Nephron (organoid): ENCODE data around the gene PLCB1.

Experiments used
- H3K27ac Mint-ChIP-seq, 3 experiments: 2 replicates each; pipeline ENCODE4 v1.8.0; 2020; ENCODE audit warnings: mixed read lengths in 3 of 3, mild to moderate bottlenecking in 2 of 3, moderate library complexity in 1 of 3
- H3K27me3 Mint-ChIP-seq: 2 replicates; pipeline ENCODE4 v1.8.0; 2021; ENCODE audit warnings: low read depth, mild to moderate bottlenecking, moderate library complexity, mixed read lengths
- H3K36me3 Mint-ChIP-seq: 2 replicates; pipeline ENCODE4 v1.8.0; 2020; ENCODE audit warnings: low read depth, mixed read lengths
- H3K4me1 Mint-ChIP-seq: 2 replicates; pipeline ENCODE4 v1.8.0; 2020; ENCODE audit warnings: mixed read lengths
- H3K4me3 Mint-ChIP-seq, 3 experiments: 2 replicates each; pipeline ENCODE4 v1.8.0; 2020; ENCODE audit warnings: mild to moderate bottlenecking in 3 of 3, mixed read lengths in 3 of 3, moderate library complexity in 2 of 3
- H3K9me3 Mint-ChIP-seq: 2 replicates; pipeline ENCODE4 v1.8.0; 2020; ENCODE audit warnings: mixed read lengths
- TF ChIP-seq, protein P1 (sequence below), 3 experiments: fragments of 200-600 bp; sonication (generic); IDR thresholded peaks; one replicate each; pipeline ENCODE4 v1.5.0; 2021; ENCODE audit warnings: antibody characterized with exemption in 3 of 3; ENCODE audit not compliant: unreplicated experiment in 3 of 3

The PLCB1 gene

DNA sequence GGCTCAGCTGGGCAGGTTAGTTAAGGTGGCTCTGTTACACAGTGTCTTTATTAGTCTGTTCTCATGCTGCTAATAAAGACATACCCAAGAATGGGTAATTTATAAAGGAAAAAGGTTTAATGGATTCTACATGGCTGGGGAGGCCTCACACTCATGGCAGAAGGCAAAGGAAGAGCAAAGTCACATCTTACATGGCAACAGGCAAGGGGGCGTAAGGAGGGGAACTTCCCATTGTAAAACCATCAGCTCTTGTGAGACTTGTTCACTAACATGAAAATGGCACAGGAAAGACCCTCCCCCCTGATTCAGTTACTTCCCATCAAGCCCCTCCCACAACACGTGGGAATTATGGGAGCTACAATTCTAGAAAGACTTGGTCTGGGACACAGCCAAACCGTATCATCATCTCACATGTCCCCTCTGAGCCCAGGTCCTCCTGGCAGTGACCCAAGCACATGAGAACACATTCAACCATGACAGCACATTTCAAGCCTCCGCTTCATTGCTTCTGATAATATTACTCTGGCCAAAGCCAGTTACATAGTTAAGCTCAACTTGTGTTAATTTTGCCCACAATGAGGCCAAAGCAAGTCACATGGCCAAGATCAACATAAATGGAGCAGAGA is 383.9 kb downstream of the PLCB1 start:
- no peaks in the 10 kb centered on the region for H3K4me1 Mint-ChIP-seq
- TF ChIP-seq, protein P1, sequence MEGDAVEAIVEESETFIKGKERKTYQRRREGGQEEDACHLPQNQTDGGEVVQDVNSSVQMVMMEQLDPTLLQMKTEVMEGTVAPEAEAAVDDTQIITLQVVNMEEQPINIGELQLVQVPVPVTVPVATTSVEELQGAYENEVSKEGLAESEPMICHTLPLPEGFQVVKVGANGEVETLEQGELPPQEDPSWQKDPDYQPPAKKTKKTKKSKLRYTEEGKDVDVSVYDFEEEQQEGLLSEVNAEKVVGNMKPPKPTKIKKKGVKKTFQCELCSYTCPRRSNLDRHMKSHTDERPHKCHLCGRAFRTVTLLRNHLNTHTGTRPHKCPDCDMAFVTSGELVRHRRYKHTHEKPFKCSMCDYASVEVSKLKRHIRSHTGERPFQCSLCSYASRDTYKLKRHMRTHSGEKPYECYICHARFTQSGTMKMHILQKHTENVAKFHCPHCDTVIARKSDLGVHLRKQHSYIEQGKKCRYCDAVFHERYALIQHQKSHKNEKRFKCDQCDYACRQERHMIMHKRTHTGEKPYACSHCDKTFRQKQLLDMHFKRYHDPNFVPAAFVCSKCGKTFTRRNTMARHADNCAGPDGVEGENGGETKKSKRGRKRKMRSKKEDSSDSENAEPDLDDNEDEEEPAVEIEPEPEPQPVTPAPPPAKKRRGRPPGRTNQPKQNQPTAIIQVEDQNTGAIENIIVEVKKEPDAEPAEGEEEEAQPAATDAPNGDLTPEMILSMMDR (IDR thresholded peaks at IDR 0.05; ENCODE audit: unreplicated experiment in 3 of 3): no peak
- H3K27ac Mint-ChIP-seq: no peak overlapping the region
- no peaks in the 10 kb centered on the region for H3K27me3 Mint-ChIP-seq
- no peaks in the 10 kb centered on the region for H3K9me3 Mint-ChIP-seq
- peaks cover 4% of the 10 kb centered on the region for H3K36me3 Mint-ChIP-seq
- H3K4me3 Mint-ChIP-seq: no peak overlapping the region

DNA sequence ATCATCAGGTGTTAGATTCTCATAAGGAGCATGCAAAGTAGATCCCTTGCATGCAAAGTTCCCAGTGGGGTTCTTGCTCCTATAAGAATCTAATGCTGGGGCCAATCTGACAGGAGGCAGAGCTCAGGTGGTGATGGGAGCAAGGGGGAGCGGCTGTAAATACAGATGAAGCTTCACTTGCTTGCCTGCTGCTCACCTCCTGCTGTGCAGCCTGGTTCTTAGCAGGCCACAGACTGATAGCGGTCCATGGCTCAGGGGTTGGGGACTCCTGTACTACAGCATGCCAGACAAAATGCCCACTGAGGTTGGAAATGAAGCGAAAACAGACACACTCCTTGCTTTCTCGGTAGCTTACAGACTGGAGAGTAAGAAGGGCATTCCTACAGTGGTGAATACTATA is 386.8 kb downstream of the PLCB1 start:
- no peak overlapping the region for H3K27ac Mint-ChIP-seq

GRCh38 chr20:8519887-8520286 is 387.8 kb downstream of the PLCB1 start:
- Mint-ChIP-seq H3K4me1 (peaks cover 11% of the 10 kb centered on the region), H3K4me3 (no peak overlapping the region), H3K27me3 (no peaks in the 10 kb centered on the region), H3K36me3 (peaks cover 4% of the 10 kb centered on the region), H3K27ac (no peak overlapping the region), H3K9me3 (no peaks in the 10 kb centered on the region)
- TF ChIP-seq, protein P1 (IDR thresholded peaks at IDR 0.05; ENCODE audit: unreplicated experiment in 3 of 3): no peak

More for the DNA sequence above, 386.8 kb downstream of the PLCB1 start:
- Mint-ChIP-seq H3K4me1 (peaks cover 5% of the 10 kb centered on the region), H3K9me3 (no peaks in the 10 kb centered on the region), H3K27me3 (no peaks in the 10 kb centered on the region), H3K4me3 (no peak overlapping the region), H3K36me3 (peaks cover 4% of the 10 kb centered on the region)
- TF ChIP-seq, protein P1 (IDR thresholded peaks at IDR 0.05; ENCODE audit: unreplicated experiment in 3 of 3): no peak

DNA sequence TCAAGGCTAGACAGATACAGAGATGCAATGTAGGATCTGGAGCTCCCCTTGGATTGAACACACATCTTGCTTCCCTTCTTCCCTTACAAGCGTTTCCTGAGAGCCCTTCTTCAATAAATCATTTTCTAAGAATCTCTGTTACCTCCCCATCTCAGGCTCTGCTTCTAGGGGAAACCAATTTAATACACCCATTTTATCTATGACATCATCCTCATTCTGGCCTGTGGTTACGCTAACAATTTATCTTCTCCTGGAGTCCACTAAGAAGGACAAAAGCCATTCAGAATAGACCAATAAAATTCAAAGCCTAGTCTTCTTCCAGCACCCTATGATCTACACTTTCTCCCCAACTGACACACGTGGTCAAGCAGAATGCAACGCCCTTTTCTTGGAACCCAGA is 390.1 kb downstream of the PLCB1 start:
- Mint-ChIP-seq H3K4me1 (peaks cover 11% of the 10 kb centered on the region), H3K27ac (no peak overlapping the region), H3K27me3 (no peaks in the 10 kb centered on the region), H3K9me3 (no peaks in the 10 kb centered on the region), H3K36me3 (no peaks in the 10 kb centered on the region), H3K4me3 (no peak overlapping the region)
- TF ChIP-seq, protein P1 (IDR thresholded peaks at IDR 0.05; ENCODE audit: unreplicated experiment in 3 of 3): no peak

DNA sequence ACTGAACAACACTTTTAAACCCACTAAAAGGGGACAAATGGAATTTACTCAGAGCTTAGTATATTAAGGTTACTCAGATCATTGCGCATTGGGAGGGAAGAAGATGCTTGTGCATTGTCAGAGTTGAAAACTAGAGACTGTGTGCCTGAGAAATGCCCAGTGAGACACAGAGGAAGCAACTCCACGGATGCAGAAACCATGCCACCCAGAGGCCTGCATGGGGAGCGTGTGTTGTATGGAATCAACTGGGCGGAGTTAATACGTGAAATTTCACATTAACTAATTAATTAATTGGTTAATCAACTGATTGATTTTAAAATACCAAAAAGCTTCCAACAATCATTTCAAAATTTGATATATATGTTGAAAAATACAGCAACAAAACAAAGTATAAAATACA is 391.6 kb downstream of the PLCB1 start:
- H3K4me3 Mint-ChIP-seq: no peak overlapping the region
- no peaks in the 10 kb centered on the region for H3K9me3 Mint-ChIP-seq
- peak overlapping the region in 1 of 3 experiments; percentile 40 for H3K27ac Mint-ChIP-seq
- H3K4me1 Mint-ChIP-seq: peaks cover 11% of the 10 kb centered on the region
- no peaks in the 10 kb centered on the region for H3K36me3 Mint-ChIP-seq
- TF ChIP-seq, protein P1 (IDR thresholded peaks at IDR 0.05; ENCODE audit: unreplicated experiment in 3 of 3): no peak
- no peaks in the 10 kb centered on the region for H3K27me3 Mint-ChIP-seq
